ENCODE measurements around the gene IL24.

GRCh38 chr1:206891412-206891811 lies 5.8 kb upstream of the IL24 start:
- TF ChIP-seq POLR2A (IDR thresholded peaks at IDR 0.05) (no peak), CTCF (IDR thresholded peaks at IDR 0.05) (no peak)

All from uterus (tissue), 2 donors.